ENCODE results near the gene BCL2L13. TPM values are rescaled to one million over a fixed set of nuclear protein-coding genes. Genes with fewer than 3 reads are reported as not detected.
"Not testable (repeated sequence)": the region's sequence is repeated elsewhere in the genome, so short reads cannot be mapped to it uniquely, and the experiment has no call there.

Gene BCL2L13
- total RNA-seq, 2 experiments from 2014 or later, result 32.2 to 32.6 TPM

- DNase-seq, result no peak
- H3K4me3 Mint-ChIP-seq, result peak overlapping the region; percentile 85
- H3K4me1 Mint-ChIP-seq (ENCODE audit: low read depth), result peaks cover 22% of the 10 kb centered on the region
- H3K36me3 Mint-ChIP-seq (ENCODE audit: low read depth), result peaks cover 18% of the 10 kb centered on the region
- no peaks in the 10 kb centered on the region for H3K9me3 Mint-ChIP-seq
- intact Hi-C loops (cut with micrococcal nuclease), result loop anchor here (5.0 kb wide), 2 partner anchors 357 to 358 kb away; no protein-coding TSS in a partner anchor
- peak overlapping the region; percentile 89 for H3K27ac Mint-ChIP-seq
- CTCF ChIA-PET, result interaction anchor here (0.7 to 1.4 kb wide), 4 partner anchors 24 to 467 kb away, joined by 3 to 5 read pairs (median 4); no protein-coding TSS in a partner anchor
- H3K27me3 Mint-ChIP-seq (ENCODE audit: low read depth), result no peaks in the 10 kb centered on the region
These were observed 737 bp downstream of the BCL2L13 start for GRCh38 chr22:17639247-17639741.

DNA sequence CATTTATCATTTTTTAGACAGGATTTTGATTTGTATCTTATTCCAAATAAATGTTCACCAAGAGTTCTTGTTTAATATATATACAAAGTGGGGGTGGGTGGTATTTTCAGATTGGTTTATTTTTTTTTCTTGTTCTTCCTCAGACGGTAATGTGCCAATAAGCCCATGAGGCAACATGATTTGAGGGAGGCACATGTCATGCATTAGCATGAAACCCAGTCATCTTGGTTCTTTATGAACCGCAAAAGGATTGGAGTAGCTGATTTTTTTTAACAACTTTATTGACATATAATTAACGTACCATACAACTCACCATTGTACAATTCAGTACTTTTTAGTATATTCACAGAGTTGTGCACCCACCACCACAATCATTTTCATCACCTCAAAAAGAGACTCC lies 2.7 kb downstream of the BCL2L13 start:
- Mint-ChIP-seq H3K27ac (no peak overlapping the region), H3K4me3 (no peak overlapping the region), H3K9me3 (no peaks in the 10 kb centered on the region), H3K36me3 (ENCODE audit: low read depth) (peaks cover 18% of the 10 kb centered on the region), H3K27me3 (ENCODE audit: low read depth) (no peaks in the 10 kb centered on the region), H3K4me1 (ENCODE audit: low read depth) (peaks cover 22% of the 10 kb centered on the region)
- CTCF ChIA-PET, result no interaction called here
- intact Hi-C loops (cut with micrococcal nuclease), result no loop called here
- no peak for DNase-seq

GRCh38 chr22:17642357-17642756 lies 3.8 kb downstream of the BCL2L13 start:
- CTCF ChIA-PET, result interaction anchor here (1.0 kb wide), 1 partner anchor 88 kb away, joined by 4 read pairs; no protein-coding TSS in a partner anchor
- H3K9me3 Mint-ChIP-seq; DNase-seq; H3K4me3 Mint-ChIP-seq; H3K27me3 Mint-ChIP-seq (ENCODE audit: low read depth); H3K27ac Mint-ChIP-seq; intact Hi-C loops (cut with micrococcal nuclease): not testable (repeated sequence)
- Mint-ChIP-seq H3K4me1 (ENCODE audit: low read depth) (peaks cover 24% of the 10 kb centered on the region), H3K36me3 (ENCODE audit: low read depth) (peaks cover 19% of the 10 kb centered on the region)

GRCh38 chr22:17647452-17647851 lies 8.9 kb downstream of the BCL2L13 start:
- intact Hi-C loops (cut with micrococcal nuclease), result no loop called here
- H3K27me3 Mint-ChIP-seq (ENCODE audit: low read depth), result no peaks in the 10 kb centered on the region
- peaks cover 3% of the 10 kb centered on the region for H3K4me1 Mint-ChIP-seq (ENCODE audit: low read depth)
- H3K27ac Mint-ChIP-seq, result no peak overlapping the region
- no peaks in the 10 kb centered on the region for H3K9me3 Mint-ChIP-seq
- CTCF ChIA-PET, result interaction anchor here (0.6 to 0.7 kb wide), 2 partner anchors 123 to 314 kb away, joined by 3 to 4 read pairs; no protein-coding TSS in a partner anchor
- H3K4me3 Mint-ChIP-seq, result no peak overlapping the region
- peaks cover 6% of the 10 kb centered on the region for H3K36me3 Mint-ChIP-seq (ENCODE audit: low read depth)
- no peak for DNase-seq

DNA sequence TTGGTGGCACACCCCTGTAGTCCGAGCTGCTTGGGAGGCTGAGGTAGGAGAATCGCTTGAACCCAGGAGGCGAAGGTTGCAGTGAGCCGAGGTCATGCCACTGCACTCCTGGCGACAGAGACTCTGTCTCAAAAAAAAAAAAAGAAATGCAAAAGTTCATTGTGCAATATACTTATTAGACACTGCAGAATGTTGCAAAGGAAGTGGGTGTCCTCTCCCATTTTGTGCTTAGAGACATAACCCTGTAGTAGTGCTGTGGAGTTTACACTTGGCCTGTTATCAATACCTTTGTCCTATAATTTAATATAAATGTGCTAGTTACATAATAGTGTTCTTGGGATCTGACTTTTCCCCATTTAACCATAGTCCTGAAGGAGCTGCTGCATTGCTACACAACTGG lies 9.4 kb downstream of the BCL2L13 start:
- peaks cover 3% of the 10 kb centered on the region for H3K4me1 Mint-ChIP-seq (ENCODE audit: low read depth)
- intact Hi-C loops (cut with micrococcal nuclease), result no loop called here
- no peak overlapping the region for H3K27ac Mint-ChIP-seq
- no peaks in the 10 kb centered on the region for H3K27me3 Mint-ChIP-seq (ENCODE audit: low read depth)
- CTCF ChIA-PET, result interaction anchor here (0.7 kb wide), 1 partner anchor 315 kb away, joined by 3 read pairs; no protein-coding TSS in a partner anchor
- H3K4me3 Mint-ChIP-seq, result no peak overlapping the region
- H3K36me3 Mint-ChIP-seq (ENCODE audit: low read depth), result peaks cover 2% of the 10 kb centered on the region
- no peak for DNase-seq
- H3K9me3 Mint-ChIP-seq, result no peaks in the 10 kb centered on the region

DNA sequence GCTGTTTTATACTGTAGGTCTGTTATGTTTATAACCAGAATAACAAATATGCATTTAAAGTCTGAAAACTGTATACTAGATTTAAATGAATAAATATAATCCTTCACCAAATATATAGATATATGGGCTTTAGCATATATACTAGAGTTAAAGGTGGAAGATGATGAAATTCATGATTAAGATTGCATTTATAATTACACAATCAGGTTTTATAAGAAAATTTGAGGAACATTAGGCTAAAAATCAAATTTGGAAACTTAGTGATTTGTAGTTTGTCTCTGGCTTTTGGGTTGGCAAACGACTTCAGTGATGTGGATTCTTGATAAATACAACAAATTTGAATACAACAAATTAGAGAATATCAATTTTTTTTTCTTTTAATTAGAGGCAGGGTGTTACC lies 10.0 kb downstream of the BCL2L13 start:
- CTCF ChIA-PET, result no interaction called here
- no peaks in the 10 kb centered on the region for H3K27me3 Mint-ChIP-seq (ENCODE audit: low read depth)
- peaks cover 6% of the 10 kb centered on the region for H3K4me1 Mint-ChIP-seq (ENCODE audit: low read depth)
- no peak for DNase-seq
- H3K27ac Mint-ChIP-seq, result no peak overlapping the region
- H3K36me3 Mint-ChIP-seq (ENCODE audit: low read depth), result peaks cover 5% of the 10 kb centered on the region
- intact Hi-C loops (cut with micrococcal nuclease), result no loop called here
- H3K9me3 Mint-ChIP-seq, result no peaks in the 10 kb centered on the region
- H3K4me3 Mint-ChIP-seq, result no peak overlapping the region

DNA sequence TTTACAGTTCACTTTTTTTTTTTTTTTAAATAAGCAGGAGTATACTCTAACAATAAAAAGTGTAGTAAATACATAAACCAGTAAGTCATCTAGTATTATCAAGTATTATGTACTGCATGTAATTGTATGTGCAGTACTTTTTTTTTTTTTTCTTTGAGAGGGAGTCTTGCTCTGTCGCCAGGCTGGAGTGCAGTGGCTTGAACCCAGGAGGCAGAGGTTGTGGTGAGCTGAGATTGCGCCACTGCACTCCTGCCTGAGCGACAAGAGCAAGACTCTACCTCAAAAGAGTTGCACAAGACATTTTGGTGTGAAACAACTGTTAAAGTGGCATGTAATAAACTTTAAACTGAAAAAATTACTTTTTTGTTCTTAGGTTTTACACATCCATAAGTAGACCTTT lies 16.7 kb downstream of the BCL2L13 start:
- H3K27me3 Mint-ChIP-seq (ENCODE audit: low read depth), result no peaks in the 10 kb centered on the region
- H3K4me3 Mint-ChIP-seq, result no peak overlapping the region
- peaks cover 3% of the 10 kb centered on the region for H3K4me1 Mint-ChIP-seq (ENCODE audit: low read depth)
- CTCF ChIA-PET, result no interaction called here
- H3K27ac Mint-ChIP-seq, result no peak overlapping the region
- peaks cover 12% of the 10 kb centered on the region for H3K36me3 Mint-ChIP-seq (ENCODE audit: low read depth)
- no peaks in the 10 kb centered on the region for H3K9me3 Mint-ChIP-seq
- no peak for DNase-seq
- intact Hi-C loops (cut with micrococcal nuclease), result no loop called here

GRCh38 chr22:17656870-17657395 lies 18.4 kb downstream of the BCL2L13 start:
- no peak for DNase-seq
- Mint-ChIP-seq H3K27me3 (ENCODE audit: low read depth) (no peaks in the 10 kb centered on the region), H3K27ac (no peak overlapping the region), H3K9me3 (peaks cover 1% of the 10 kb centered on the region), H3K36me3 (ENCODE audit: low read depth) (peaks cover 16% of the 10 kb centered on the region), H3K4me3 (no peak overlapping the region), H3K4me1 (ENCODE audit: low read depth) (peaks cover 3% of the 10 kb centered on the region)
- intact Hi-C loops (cut with micrococcal nuclease), result no loop called here
- CTCF ChIA-PET, result no interaction called here

DNA sequence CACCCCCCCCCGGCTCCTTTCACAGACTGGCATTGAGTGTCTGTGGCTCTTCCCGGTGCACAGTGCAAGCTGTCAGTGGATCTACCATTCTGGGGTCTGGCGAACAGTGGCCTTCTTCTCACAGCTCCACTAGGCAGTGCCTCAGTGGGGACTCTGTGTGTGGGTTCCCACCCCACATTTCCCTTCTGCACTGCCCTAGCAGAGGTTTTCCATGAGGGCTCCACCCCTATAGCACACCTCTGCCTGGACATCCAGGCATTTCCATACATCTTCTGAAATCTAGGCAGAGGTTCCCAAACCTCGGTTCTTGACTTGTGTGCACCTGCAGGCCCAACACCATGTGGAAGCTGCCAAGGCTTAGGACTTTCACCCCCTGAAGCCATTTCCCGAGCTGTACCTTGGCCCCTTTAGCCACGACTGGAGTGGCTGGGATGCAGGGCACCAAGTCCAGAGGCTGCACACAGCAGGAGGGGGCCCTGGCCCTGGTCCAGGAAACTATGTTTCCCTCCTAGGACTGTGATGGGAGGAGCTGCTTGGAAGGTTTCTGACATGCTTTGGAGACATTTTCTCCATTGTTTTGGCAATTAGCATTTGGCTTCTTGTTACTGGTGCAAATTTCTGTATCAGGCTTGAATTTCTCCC lies 26.0 kb downstream of the BCL2L13 start:
- Mint-ChIP-seq H3K9me3 (peaks cover 1% of the 10 kb centered on the region), H3K36me3 (ENCODE audit: low read depth) (peaks cover 37% of the 10 kb centered on the region), H3K27me3 (ENCODE audit: low read depth) (no peaks in the 10 kb centered on the region), H3K27ac (no peak overlapping the region), H3K4me3 (no peak overlapping the region), H3K4me1 (ENCODE audit: low read depth) (peaks cover 11% of the 10 kb centered on the region)
- intact Hi-C loops (cut with micrococcal nuclease), result no loop called here
- CTCF ChIA-PET, result no interaction called here
- DNase-seq, result no peak

- H3K4me1 Mint-ChIP-seq (ENCODE audit: low read depth), result peaks cover 11% of the 10 kb centered on the region
- H3K4me3 Mint-ChIP-seq, result no peak overlapping the region
- peaks cover 1% of the 10 kb centered on the region for H3K9me3 Mint-ChIP-seq
- peaks cover 35% of the 10 kb centered on the region for H3K36me3 Mint-ChIP-seq (ENCODE audit: low read depth)
- DNase-seq, result no peak
- CTCF ChIA-PET, result no interaction called here
- H3K27ac Mint-ChIP-seq, result no peak overlapping the region
- H3K27me3 Mint-ChIP-seq (ENCODE audit: low read depth), result no peaks in the 10 kb centered on the region
- intact Hi-C loops (cut with micrococcal nuclease), result no loop called here
These were observed 26.7 kb downstream of the BCL2L13 start for GRCh38 chr22:17665248-17665647.

- DNase-seq, result no peak
- Mint-ChIP-seq H3K27ac (no peak overlapping the region), H3K4me3 (no peak overlapping the region), H3K27me3 (ENCODE audit: low read depth) (no peaks in the 10 kb centered on the region), H3K9me3 (peaks cover 1% of the 10 kb centered on the region), H3K4me1 (ENCODE audit: low read depth) (peaks cover 11% of the 10 kb centered on the region), H3K36me3 (ENCODE audit: low read depth) (peaks cover 35% of the 10 kb centered on the region)
- intact Hi-C loops (cut with micrococcal nuclease), result no loop called here
- CTCF ChIA-PET, result no interaction called here
These were observed 27.3 kb downstream of the BCL2L13 start for GRCh38 chr22:17665854-17666253.

DNA sequence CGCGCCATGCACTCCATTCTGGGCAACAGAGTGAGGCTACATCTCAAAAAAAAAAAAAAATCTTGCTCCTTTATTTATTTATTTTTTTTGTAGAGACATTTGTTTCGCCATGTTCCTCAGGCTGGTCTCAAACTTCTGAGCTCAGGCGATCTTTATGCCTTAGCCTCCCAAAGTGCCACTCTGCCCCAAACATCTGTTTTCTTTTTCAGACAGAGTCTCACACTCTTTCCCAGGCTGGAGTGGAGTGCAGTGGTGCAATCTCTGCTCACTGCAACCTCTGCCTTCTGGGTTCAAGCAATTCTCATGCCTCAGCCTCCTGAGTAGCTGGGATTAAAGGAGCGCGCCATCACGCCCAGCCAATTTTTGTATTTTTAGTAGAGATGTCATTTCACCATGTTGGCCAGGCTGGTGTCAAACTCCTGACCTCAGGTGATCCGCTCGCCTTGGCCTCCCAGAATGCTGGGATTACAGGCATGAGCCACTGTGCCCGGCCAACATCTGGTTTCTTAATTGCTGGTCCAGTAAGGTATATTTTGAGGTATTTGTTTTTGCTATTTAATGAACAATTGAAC lies 33.0 kb downstream of the BCL2L13 start:
- peaks cover 13% of the 10 kb centered on the region for H3K36me3 Mint-ChIP-seq (ENCODE audit: low read depth)
- CTCF ChIA-PET; H3K27ac Mint-ChIP-seq; H3K27me3 Mint-ChIP-seq (ENCODE audit: low read depth); DNase-seq; H3K9me3 Mint-ChIP-seq; H3K4me3 Mint-ChIP-seq: not testable (repeated sequence)
- intact Hi-C loops (cut with micrococcal nuclease), result loop anchor here (2.0 kb wide), 1 partner anchor 35 kb away; no protein-coding TSS in a partner anchor
- H3K4me1 Mint-ChIP-seq (ENCODE audit: low read depth), result peaks cover 28% of the 10 kb centered on the region
